HCT116 (cell line): ENCODE data around the gene IRF2BP1. TPM values are rescaled to one million over a fixed set of nuclear protein-coding genes. Genes with fewer than 3 reads are reported as not detected.

Experiments used
- ATAC-seq: fragments of 200-7000 bp; cut with Tn5 transposase; 2 replicates; pipeline ENCODE4 v1.9.1; 2020; ENCODE audit warnings: mild to moderate bottlenecking, moderate library complexity
- BruUV-seq: library from RNA; stranded (reverse); fragments of 400-500 nt; replicated peaks from 2 replicates; lab custom pipeline; 2021; lab: Mats Ljungman, UMichigan
- CTCF ChIA-PET: fragments of 300-600 bp; sonication (Branson Sonifier 250); formaldehyde crosslinking; loops from one replicate; lab custom pipeline; 2021; ENCODE audit warnings: antibody characterized with exemption; lab: Charles Lee
- POLR2A ChIA-PET: fragments of 300-600, 350-600 bp; sonication (Branson Sonifier 250); formaldehyde crosslinking; loops from one replicate; lab custom pipeline; 2021; ENCODE audit warnings: antibody characterized with exemption; lab: Charles Lee
- RAD21 ChIA-PET, 2 experiments: fragments of 300-600 bp; sonication (Branson Sonifier 250); formaldehyde crosslinking; loops; one replicate each; lab custom pipeline; 2023; ENCODE audit warnings: low total read pairs in 2 of 2; ENCODE audit not compliant: uncharacterized antibody in 2 of 2, unreplicated experiment in 2 of 2, low non-redundant PET in 1 of 2; lab: Charles Lee
- DNase-seq: peaks from one replicate; pipeline ENCODE4 v3.0.0-alpha.2; 2010; ENCODE audit warnings: low read depth, low spot score
- H2AFZ ChIP-seq: fragments of 200-600 bp; shearing (Covaris generic), sonication (generic); 2 replicates; pipeline ENCODE4 v1.6.1; 2017; ENCODE audit warnings: low read depth, mixed run types, mixed read lengths, antibody characterized with exemption, low read length; ENCODE audit not compliant: poor library complexity, severe bottlenecking
- H3K27ac ChIP-seq: 2 replicates; pipeline ENCODE4 v1.5.1; 2012; ENCODE audit warnings: low read depth, low read length
- H3K27me3 ChIP-seq: fragments of 200-600 bp; sonication (generic); 2 replicates; pipeline ENCODE4 v1.6.1; 2016; ENCODE audit warnings: mixed run types, low read length, mixed read lengths; ENCODE audit not compliant: insufficient read depth
- H3K36me3 ChIP-seq, 2 experiments: fragments of 200-500 bp in 1 of 2; fragments of 200-600 bp in 1 of 2; sonication (Bioruptor generic) in 1 of 2; sonication (generic) in 1 of 2; 2 replicates each; pipeline versions ENCODE4 v1.5.1 to v1.6.1; 2014 to 2016; ENCODE audit warnings: low read length in 2 of 2, inconsistent platforms in 1 of 2, mixed read lengths in 1 of 2, mixed run types in 1 of 2; ENCODE audit not compliant: insufficient read depth in 2 of 2, control insufficient read depth in 1 of 2
- H3K4me1 ChIP-seq, 2 experiments: fragments of 200-600 bp in 1 of 2; sonication (generic) in 1 of 2; 2 replicates each; pipeline versions ENCODE4 v1.5.1 to v1.6.1; 2012 to 2017; ENCODE audit warnings: low read length in 2 of 2, inconsistent platforms in 1 of 2, mild to moderate bottlenecking in 1 of 2, mixed read lengths in 1 of 2, mixed run types in 1 of 2, moderate library complexity in 1 of 2; ENCODE audit not compliant: insufficient read depth in 2 of 2, control insufficient read depth in 1 of 2
- H3K4me2 ChIP-seq: fragments of 200-600 bp; sonication (generic); 2 replicates; pipeline ENCODE4 v1.6.1; 2017; ENCODE audit warnings: mixed run types, low read length, mixed read lengths
- H3K4me3 ChIP-seq, 2 experiments: fragments of 200-600 bp in 1 of 2; sonication (generic) in 1 of 2; replicated peaks in 1 of 2; 2 replicates each; pipeline ENCODE4 v1.5.1; 2011 to 2016; ENCODE audit warnings: low read length in 2 of 2, control low read depth in 1 of 2, low read depth in 1 of 2, mild to moderate bottlenecking in 1 of 2, mixed read lengths in 1 of 2, mixed run types in 1 of 2
- H3K79me2 ChIP-seq: fragments of 200-600 bp; sonication (generic); 2 replicates; pipeline ENCODE4 v1.6.1; 2017; ENCODE audit warnings: mild to moderate bottlenecking, mixed run types, low read length, moderate library complexity, mixed read lengths; ENCODE audit not compliant: insufficient read depth
- H3K9ac ChIP-seq: fragments of 200-600 bp; sonication (generic); 2 replicates; pipeline ENCODE4 v1.6.1; 2016; ENCODE audit warnings: low read length, mixed read lengths
- H3K9me2 ChIP-seq: fragments of 200-600 bp; sonication (generic), shearing (Covaris generic); 2 replicates; pipeline ENCODE4 v1.6.1; 2017; ENCODE audit warnings: mixed run types, mild to moderate bottlenecking, moderate library complexity; ENCODE audit not compliant: insufficient read depth
- H3K9me3 ChIP-seq, 2 experiments: fragments of 200-500 bp in 1 of 2; fragments of 200-600 bp in 1 of 2; sonication (Bioruptor generic) in 1 of 2; sonication (generic) in 1 of 2; 2 replicates each; pipeline ENCODE4 v1.6.1; 2014 to 2017; ENCODE audit warnings: low read length in 2 of 2, mixed read lengths in 2 of 2, inconsistent platforms in 1 of 2, low read depth in 1 of 2, mild to moderate bottlenecking in 1 of 2, mixed run types in 1 of 2, moderate library complexity in 1 of 2; ENCODE audit not compliant: control insufficient read depth in 1 of 2, insufficient read depth in 1 of 2
- H4K20me1 ChIP-seq: fragments of 200-600 bp; sonication (generic), shearing (Covaris generic); 2 replicates; pipeline ENCODE4 v1.6.1; 2017; ENCODE audit warnings: mixed run types, mild to moderate bottlenecking, moderate library complexity; ENCODE audit not compliant: insufficient read depth
- ATF3 ChIP-seq: IDR thresholded peaks from 2 replicates; pipeline ENCODE4 v1.6.1; 2012
- CEBPB ChIP-seq: IDR thresholded peaks from 2 replicates; pipeline ENCODE4 v1.6.1; 2012; ENCODE audit warnings: low read depth
- CTCF ChIP-seq, 3 experiments: fragments of 200-600 bp in 1 of 3; sonication (generic) in 1 of 3; IDR thresholded peaks in 2 of 3; conservative IDR thresholded peaks in 1 of 3; 2 replicates each; pipeline ENCODE4 v1.5.1; 2012 to 2017; ENCODE audit warnings: low read depth in 2 of 3, low read length in 2 of 3, antibody characterized with exemption in 1 of 3, borderline replicate concordance in 1 of 3, control low read depth in 1 of 3, mild to moderate bottlenecking in 1 of 3, mixed read lengths in 1 of 3, mixed run types in 1 of 3, moderate library complexity in 1 of 3; ENCODE audit not compliant: insufficient read depth in 1 of 3
- EGR1 ChIP-seq: IDR thresholded peaks from 2 replicates; pipeline ENCODE4 v1.6.1; 2012; ENCODE audit warnings: low read depth
- EZH2 ChIP-seq: fragments of 200-600 bp; sonication (generic); IDR thresholded peaks from 2 replicates; pipeline ENCODE4 v1.6.1; 2017; ENCODE audit warnings: antibody characterized with exemption, mixed run types
- POLR2AphosphoS5 ChIP-seq: IDR thresholded peaks from 2 replicates; pipeline ENCODE4 v1.6.1; 2011; ENCODE audit warnings: mild to moderate bottlenecking, low read depth, low read length, moderate library complexity
- REST ChIP-seq: IDR thresholded peaks from 2 replicates; pipeline ENCODE4 v1.6.1; 2012; ENCODE audit warnings: low read depth
- SIN3A ChIP-seq: IDR thresholded peaks from 2 replicates; pipeline ENCODE4 v1.6.1; 2012; ENCODE audit warnings: low read depth
- SRF ChIP-seq: IDR thresholded peaks from 2 replicates; pipeline ENCODE4 v1.6.1; 2012; ENCODE audit warnings: low read depth
- TCF7L2 ChIP-seq: IDR thresholded peaks from 2 replicates; pipeline ENCODE4 v1.7.0; 2011; ENCODE audit warnings: borderline replicate concordance, inconsistent platforms; ENCODE audit not compliant: insufficient read depth, insufficient read length; ENCODE audit errors: extremely low read depth
- YY1 ChIP-seq: IDR thresholded peaks from 2 replicates; pipeline ENCODE4 v1.6.1; 2011; ENCODE audit warnings: low read length, low read depth, moderate library complexity, mild to moderate bottlenecking; ENCODE audit not compliant: insufficient replicate concordance; ENCODE audit errors: extremely low read depth
- ZNF274 ChIP-seq: fragments of 200-500 bp; sonication (Bioruptor generic); IDR thresholded peaks from 2 replicates; pipeline ENCODE4 v1.6.1; 2014; ENCODE audit warnings: mild to moderate bottlenecking, low read depth, low read length, inconsistent platforms
- intact Hi-C: fragments of 100-400 bp; cut with micrococcal nuclease; formaldehyde crosslinking; loops from 2 replicates; pipeline ENCODE4 v1.10.0; 2022
- total RNA-seq: library from RNA; stranded (reverse); gene quantifications from one replicate; pipeline ENCODE4 v1.2.1, GENCODE V29; 2021; ENCODE audit not compliant: unreplicated experiment

IRF2BP1 gene
- total RNA-seq, 1 experiment from 2014 or later = 33.9 TPM

- Histone ChIP-seq H3K4me1 (peaks cover 0 to 10% of the 10 kb centered on the region in 2 experiments; a peak in 1 of 4 replicates), H3K9ac (no peak overlapping the region), H3K27me3 (no peaks in the 10 kb centered on the region), H3K79me2 (peaks cover 5% of the 10 kb centered on the region; the same call in 1 of the 2 replicates), H4K20me1 (no peaks in the 10 kb centered on the region), H3K4me3 (no peak overlapping the region), H3K36me3 (no peaks in the 10 kb centered on the region), H3K9me2 (no peaks in the 10 kb centered on the region), H3K9me3 (no peaks in the 10 kb centered on the region)
- no TSS peak for BruUV-seq
- ChIA-PET CTCF (no interaction called here), POLR2A (no interaction called here), RAD21 (no interaction called here)
- DNase-seq = no peak
- no peak for TF ChIP-seq ZNF274
- TF ChIP-seq CTCF (IDR thresholded peaks at IDR 0.05 in 2 of 3, conservative IDR thresholded peaks at IDR 0.05 in 1 of 3; ENCODE audit: borderline replicate concordance in 1 of 3, insufficient read depth in 1 of 3, low read depth in 2 of 3, low read length in 2 of 3) = no peak
- TF ChIP-seq SIN3A = no peak
- TF ChIP-seq ATF3 = no peak
- TF ChIP-seq CEBPB = no peak
- no peak for TF ChIP-seq EGR1
- no peak for TF ChIP-seq POLR2AphosphoS5
- TF ChIP-seq, all 23 proteins: peak for 0
- ATAC-seq = no peak
- intact Hi-C loops = no loop called here
- Histone ChIP-seq H2AFZ (no peak overlapping the region), H3K27ac (no peak overlapping the region), H3K4me2 (no peak overlapping the region)
Measured at GRCh38 chr19:45906221-45906620, 20.3 kb upstream of the IRF2BP1 start.

GRCh38 chr19:45905011-45905410 is 19.1 kb upstream of the IRF2BP1 start:
- Histone ChIP-seq H3K4me3 (no peak overlapping the region), H3K27me3 (no peaks in the 10 kb centered on the region), H3K79me2 (peaks cover 5% of the 10 kb centered on the region; the same call in 1 of the 2 replicates), H3K4me2 (no peak overlapping the region), H3K9ac (no peak overlapping the region), H3K27ac (no peak overlapping the region), H3K9me2 (no peaks in the 10 kb centered on the region), H2AFZ (no peak overlapping the region), H4K20me1 (no peaks in the 10 kb centered on the region), H3K9me3 (no peaks in the 10 kb centered on the region), H3K36me3 (no peaks in the 10 kb centered on the region), H3K4me1 (peaks cover 0 to 10% of the 10 kb centered on the region in 2 experiments; a peak in 1 of 4 replicates)
- ChIA-PET RAD21 (no interaction called here), POLR2A (no interaction called here), CTCF (interaction anchor here (0.6 kb wide), 1 partner anchor 124 kb away, joined by 3 read pairs; no protein-coding TSS in a partner anchor)
- no peak for ATAC-seq
- DNase-seq = no peak
- no TSS peak for BruUV-seq
- intact Hi-C loops = no loop called here
- TF ChIP-seq TCF7L2 = no peak
- no peak for TF ChIP-seq EZH2
- TF ChIP-seq REST = no peak
- TF ChIP-seq SRF = no peak
- TF ChIP-seq CEBPB = no peak
- no peak for TF ChIP-seq YY1
